Peyer's patch (tissue), 4 donors: ENCODE measurements around the gene GJA5. TPM values are rescaled to one million over a fixed set of nuclear protein-coding genes. Genes with fewer than 3 reads are reported as not detected.
A peak's percentile ranks its signal among the peaks of the same experiment; 100 is the strongest.

Experiments
- DNase-seq, 3 donors: peaks; one replicate each; pipeline ENCODE4 v3.0.0-alpha.2; 2017 to 2019
- H3K27ac ChIP-seq, 4 donors: fragments of 200-600 bp; sonication (generic); one replicate each; pipeline ENCODE4 v1.5.1; 2016 to 2019
- H3K27me3 ChIP-seq, 2 donors: fragments of 200-600 bp; sonication (generic); one replicate each; pipeline ENCODE4 v1.5.1; 2019
- H3K36me3 ChIP-seq, 3 donors: fragments of 200-600 bp; sonication (generic); one replicate each; pipeline ENCODE4 v1.5.1; 2016 to 2019
- H3K4me1 ChIP-seq, 4 donors: fragments of 200-600 bp; sonication (generic); one replicate each; pipeline ENCODE4 v1.5.1; 2016 to 2019
- H3K4me3 ChIP-seq, 4 donors: fragments of 200-600 bp; sonication (generic); 1 replicate in 3 of 4; 2 replicates in 1 of 4; pipeline ENCODE4 v1.5.1; 2016 to 2019; ENCODE audit warnings: mild to moderate bottlenecking in 1 of 4
- H3K9me3 ChIP-seq, 4 donors: fragments of 200-600 bp; sonication (generic); one replicate each; pipeline ENCODE4 v1.5.1; 2016 to 2019; ENCODE audit warnings: mild to moderate bottlenecking in 1 of 4
- POLR2A ChIP-seq, 2 donors: fragments of 450-650 bp; IDR thresholded peaks; one replicate each; pipeline ENCODE4 v1.5.1; 2017; ENCODE audit warnings: antibody characterized with exemption in 2 of 2, mild to moderate bottlenecking in 2 of 2, moderate library complexity in 2 of 2
- total RNA-seq, 4 donors: library from RNA; depleted of rRNA; stranded (reverse); fragments of >200 nt; gene quantifications; one replicate each; pipeline ENCODE4 v1.1.0, GENCODE V29; 2016
- TF ChIP-seq, protein P1 (sequence below), 6 experiments: fragments of 450-650 bp in 4 of 6; fragments of 200-600 bp in 2 of 6; sonication (generic) in 1 of 6; IDR thresholded peaks; one replicate each; pipeline ENCODE4 v1.5.1; 2017 to 2019; ENCODE audit warnings: antibody characterized with exemption in 6 of 6, mild to moderate bottlenecking in 3 of 6, moderate library complexity in 1 of 6

Gene GJA5
- total RNA-seq, 4 donors from 2014 or later: 0.70 to 4.1 (median 2.8) TPM

DNA sequence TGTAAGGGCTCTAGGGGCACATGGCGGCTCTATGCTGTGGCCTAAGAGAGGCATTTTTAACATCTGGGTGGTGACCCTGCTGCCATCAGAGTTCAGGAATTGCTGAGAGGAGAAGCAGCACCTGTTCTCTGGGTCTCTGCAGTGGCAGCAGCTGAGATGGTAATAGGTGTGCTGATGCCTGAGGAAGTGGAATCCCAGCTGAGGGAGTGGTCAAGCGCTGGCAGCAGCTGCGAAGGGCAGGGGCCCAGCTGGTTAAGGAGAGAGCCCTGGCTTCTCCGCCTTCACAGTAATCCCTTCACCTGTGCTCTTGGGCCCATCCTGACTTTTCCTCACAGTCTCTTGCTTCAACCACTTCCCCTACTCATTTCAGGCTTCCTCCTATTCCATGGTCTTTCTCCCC lies 39.8 kb downstream of the GJA5 start:
- no peak overlapping the region for H3K4me3 ChIP-seq
- no peak for TF ChIP-seq POLR2A (IDR thresholded peaks at IDR 0.05)
- TF ChIP-seq, protein P1, sequence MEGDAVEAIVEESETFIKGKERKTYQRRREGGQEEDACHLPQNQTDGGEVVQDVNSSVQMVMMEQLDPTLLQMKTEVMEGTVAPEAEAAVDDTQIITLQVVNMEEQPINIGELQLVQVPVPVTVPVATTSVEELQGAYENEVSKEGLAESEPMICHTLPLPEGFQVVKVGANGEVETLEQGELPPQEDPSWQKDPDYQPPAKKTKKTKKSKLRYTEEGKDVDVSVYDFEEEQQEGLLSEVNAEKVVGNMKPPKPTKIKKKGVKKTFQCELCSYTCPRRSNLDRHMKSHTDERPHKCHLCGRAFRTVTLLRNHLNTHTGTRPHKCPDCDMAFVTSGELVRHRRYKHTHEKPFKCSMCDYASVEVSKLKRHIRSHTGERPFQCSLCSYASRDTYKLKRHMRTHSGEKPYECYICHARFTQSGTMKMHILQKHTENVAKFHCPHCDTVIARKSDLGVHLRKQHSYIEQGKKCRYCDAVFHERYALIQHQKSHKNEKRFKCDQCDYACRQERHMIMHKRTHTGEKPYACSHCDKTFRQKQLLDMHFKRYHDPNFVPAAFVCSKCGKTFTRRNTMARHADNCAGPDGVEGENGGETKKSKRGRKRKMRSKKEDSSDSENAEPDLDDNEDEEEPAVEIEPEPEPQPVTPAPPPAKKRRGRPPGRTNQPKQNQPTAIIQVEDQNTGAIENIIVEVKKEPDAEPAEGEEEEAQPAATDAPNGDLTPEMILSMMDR (IDR thresholded peaks at IDR 0.05): no peak
- no peaks in the 10 kb centered on the region for H3K36me3 ChIP-seq
- H3K27ac ChIP-seq: no peak overlapping the region
- DNase-seq: no peak
- no peaks in the 10 kb centered on the region for H3K4me1 ChIP-seq
- H3K27me3 ChIP-seq: no peaks in the 10 kb centered on the region
- no peaks in the 10 kb centered on the region for H3K9me3 ChIP-seq

DNA sequence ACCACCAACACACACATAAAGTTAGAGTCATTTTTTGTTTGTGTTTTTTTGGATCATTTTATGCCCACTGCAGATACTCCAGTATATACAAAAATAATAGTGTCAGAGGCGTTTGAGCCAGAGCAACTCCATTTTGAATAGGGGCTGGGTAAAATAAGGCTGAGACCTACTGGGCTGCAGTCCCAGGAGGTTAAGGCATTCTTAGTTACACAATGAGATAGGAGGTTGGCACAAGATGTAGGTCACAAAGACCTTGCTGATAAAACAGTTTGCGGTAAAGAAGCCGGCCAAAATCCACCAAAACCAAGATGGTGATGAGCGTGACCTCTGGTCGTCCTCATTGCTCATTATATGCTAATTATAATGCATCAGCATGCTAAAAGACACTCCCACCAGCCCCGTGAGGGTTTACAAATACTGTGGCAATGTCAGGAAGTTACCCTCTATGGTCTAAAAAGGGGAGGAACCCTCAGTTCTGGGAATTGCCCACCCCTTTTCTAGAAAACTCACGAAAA lies 40.6 kb downstream of the GJA5 start:
- no peaks in the 10 kb centered on the region for H3K27me3 ChIP-seq
- no peak overlapping the region for H3K27ac ChIP-seq
- no peaks in the 10 kb centered on the region for H3K36me3 ChIP-seq
- no peak for TF ChIP-seq POLR2A (IDR thresholded peaks at IDR 0.05)
- no peak for DNase-seq
- no peaks in the 10 kb centered on the region for H3K4me1 ChIP-seq
- H3K9me3 ChIP-seq: no peaks in the 10 kb centered on the region
- H3K4me3 ChIP-seq: no peak overlapping the region

DNA sequence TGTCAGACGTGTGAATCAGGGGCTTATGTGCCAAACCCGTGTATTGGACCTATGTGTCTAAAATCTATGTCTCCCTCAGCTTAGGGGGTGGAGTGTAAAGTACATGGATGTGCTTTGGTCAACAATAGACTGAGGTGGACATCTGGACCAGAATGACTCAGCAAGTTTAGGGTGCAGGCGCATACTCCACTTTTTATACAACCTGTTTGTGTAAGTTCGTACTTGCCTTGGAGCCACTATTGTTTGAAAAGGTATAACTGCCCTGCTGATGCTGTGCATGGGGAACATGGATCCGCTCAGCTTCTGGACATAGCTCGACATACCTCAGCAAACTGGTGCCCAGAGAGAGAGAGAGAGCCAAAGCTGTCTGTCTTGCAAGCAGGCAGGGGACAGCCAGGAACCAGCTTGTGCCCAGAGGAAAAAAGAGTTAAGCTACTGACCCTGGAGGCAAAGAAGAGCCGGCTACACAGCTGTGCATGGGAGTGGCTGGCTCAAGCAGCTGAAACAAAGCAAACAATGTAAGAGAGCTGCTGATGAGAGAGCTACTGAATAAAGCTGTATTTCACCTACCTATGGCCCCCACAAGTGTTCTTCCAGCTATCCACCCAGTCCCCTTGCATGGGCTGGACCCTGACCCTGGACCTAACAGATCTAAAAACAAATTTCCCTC lies 41.2 kb downstream of the GJA5 start:
- TF ChIP-seq, protein P1 (IDR thresholded peaks at IDR 0.05): no peak
- no peak for TF ChIP-seq POLR2A (IDR thresholded peaks at IDR 0.05)
- Histone ChIP-seq H3K4me1 (no peaks in the 10 kb centered on the region), H3K27ac (no peak overlapping the region), H3K4me3 (no peak overlapping the region), H3K9me3 (no peaks in the 10 kb centered on the region), H3K27me3 (no peaks in the 10 kb centered on the region), H3K36me3 (no peaks in the 10 kb centered on the region)
- no peak for DNase-seq

DNA sequence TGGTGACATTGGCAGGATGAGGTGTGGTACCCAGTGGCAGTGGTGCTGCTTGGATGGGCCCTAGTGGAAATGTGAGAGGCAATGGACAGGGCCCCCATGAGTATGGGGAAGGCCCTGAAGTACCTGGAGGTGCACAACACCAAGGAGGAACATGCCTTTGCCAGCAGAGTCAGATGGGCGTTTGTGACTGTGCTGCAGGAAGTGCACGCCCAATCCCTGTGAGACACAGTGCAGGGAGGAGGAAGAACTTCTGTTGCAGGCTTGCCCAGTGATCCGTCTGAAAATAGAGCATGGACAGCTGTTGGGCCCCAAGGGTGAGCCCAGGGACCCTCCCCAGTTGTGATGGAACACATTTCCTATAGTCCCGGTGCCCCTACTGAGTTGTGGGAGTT lies 42.7 kb downstream of the GJA5 start:
- no peak for DNase-seq
- H3K27ac ChIP-seq: peak overlapping the region in 1 of 4 donors; percentile 70
- H3K4me1 ChIP-seq: no peaks in the 10 kb centered on the region
- H3K27me3 ChIP-seq: no peaks in the 10 kb centered on the region
- no peak overlapping the region for H3K4me3 ChIP-seq
- no peak for TF ChIP-seq POLR2A (IDR thresholded peaks at IDR 0.05)
- TF ChIP-seq, protein P1 (IDR thresholded peaks at IDR 0.05): no peak
- H3K9me3 ChIP-seq: no peaks in the 10 kb centered on the region
- H3K36me3 ChIP-seq: no peaks in the 10 kb centered on the region

DNA sequence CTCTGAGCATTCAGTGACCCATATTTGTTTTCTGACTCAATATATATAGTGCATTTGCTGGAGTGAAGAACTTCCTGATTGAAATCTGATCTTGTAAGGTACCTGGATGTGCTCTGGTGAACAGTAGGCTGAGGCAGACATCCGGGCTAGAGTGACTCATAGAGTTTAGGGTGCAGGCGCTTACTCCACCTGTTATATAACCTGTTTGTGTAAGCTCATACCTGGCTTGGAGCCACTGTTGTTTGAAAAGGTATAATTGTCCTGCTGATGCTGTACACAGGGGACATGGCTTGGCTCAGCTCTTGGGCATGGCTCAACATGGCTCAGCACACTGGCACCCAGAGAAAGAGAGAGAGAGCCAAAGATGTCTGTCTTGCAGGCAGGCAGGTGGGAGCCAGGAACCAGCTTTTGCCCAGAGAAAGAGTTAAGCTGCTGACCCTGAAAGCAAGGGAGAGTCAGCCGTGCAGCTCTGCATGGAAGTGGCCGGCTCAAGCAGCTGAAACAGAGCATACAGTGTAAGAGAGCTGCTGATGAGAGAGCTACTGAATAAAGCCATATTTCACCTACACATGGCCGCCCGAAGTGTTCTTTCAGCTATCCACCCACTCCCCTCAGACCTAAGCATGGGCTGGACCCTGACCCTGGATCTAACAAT lies 43.2 kb downstream of the GJA5 start:
- Histone ChIP-seq H3K27ac (peak overlapping the region in 1 of 4 donors; percentile 70), H3K9me3 (no peaks in the 10 kb centered on the region), H3K4me1 (no peaks in the 10 kb centered on the region), H3K27me3 (no peaks in the 10 kb centered on the region), H3K4me3 (no peak overlapping the region), H3K36me3 (no peaks in the 10 kb centered on the region)
- DNase-seq: peak in 1 of 3 donors; percentile 72
- TF ChIP-seq, protein P1 (IDR thresholded peaks at IDR 0.05): no peak
- no peak for TF ChIP-seq POLR2A (IDR thresholded peaks at IDR 0.05)

DNA sequence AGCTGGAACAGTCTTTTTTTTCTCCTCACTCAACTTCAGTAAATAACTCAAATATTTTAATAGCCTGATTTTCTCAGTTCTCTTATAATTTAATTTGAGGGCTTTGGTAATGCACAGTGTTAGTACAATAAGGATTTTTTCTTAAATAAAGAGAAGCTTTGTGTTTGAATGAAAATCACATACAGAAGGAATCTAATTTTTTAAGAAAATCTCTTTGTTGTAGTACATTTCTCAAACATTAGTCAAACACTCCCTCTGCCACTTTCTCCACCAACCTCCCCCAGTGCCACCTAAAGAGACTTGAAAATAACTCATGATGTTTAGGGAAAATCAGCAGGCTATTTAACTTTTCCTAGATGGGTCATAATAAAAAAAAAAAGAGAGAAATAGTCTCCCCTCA lies 47.8 kb downstream of the GJA5 start:
- no peak for DNase-seq
- Histone ChIP-seq H3K36me3 (no peaks in the 10 kb centered on the region), H3K27ac (no peak overlapping the region), H3K4me3 (no peak overlapping the region), H3K9me3 (no peaks in the 10 kb centered on the region), H3K27me3 (no peaks in the 10 kb centered on the region), H3K4me1 (no peaks in the 10 kb centered on the region)
- no peak for TF ChIP-seq POLR2A (IDR thresholded peaks at IDR 0.05)
- TF ChIP-seq, protein P1 (IDR thresholded peaks at IDR 0.05): no peak
